ENCODE data around the gene DNAL1. TPM values are rescaled to one million over a fixed set of nuclear protein-coding genes. Genes with fewer than 3 reads are reported as not detected.
"Not testable (repeated sequence)": the region's sequence is repeated elsewhere in the genome, so short reads cannot be mapped to it uniquely, and the experiment has no call there.

DNAL1 gene
- total and polyA plus RNA-seq, 9 donors = 4.1 to 19.9 (median 15.8) TPM

DNA sequence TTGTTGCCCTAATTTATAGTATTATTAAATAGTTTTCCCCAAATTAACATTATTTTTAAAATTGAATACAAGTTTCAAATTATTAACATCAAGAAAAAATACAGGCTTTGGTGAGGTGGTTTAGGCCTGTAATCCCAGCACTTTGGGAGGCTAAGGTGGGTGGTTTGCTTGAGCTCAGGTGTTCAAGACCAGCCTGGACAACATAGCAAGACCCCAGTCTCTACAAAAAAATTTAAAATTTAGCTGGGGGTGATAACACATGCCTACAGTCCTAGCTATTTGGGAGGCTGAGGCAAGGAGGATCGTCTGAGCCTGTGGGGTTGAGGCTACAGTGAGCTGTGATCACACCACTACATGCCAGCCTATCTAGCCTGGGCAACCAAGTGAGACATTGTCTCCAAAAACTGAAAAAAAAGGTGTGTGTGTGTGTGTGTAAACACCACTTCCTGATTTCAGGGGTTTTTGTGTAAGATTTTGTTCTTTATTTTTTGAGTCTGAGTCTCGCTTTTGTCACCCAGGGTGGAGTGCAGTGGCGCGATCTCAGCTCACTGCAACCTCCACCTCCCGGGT, 3.9 kb upstream of the DNAL1 start:
- H3K36me3 ChIP-seq = no peaks in the 10 kb centered on the region
- TF ChIP-seq EP300 (IDR thresholded peaks at IDR 0.05) (no peak), POLR2A (IDR thresholded peaks at IDR 0.05) (no peak)
- TF ChIP-seq, protein P1, sequence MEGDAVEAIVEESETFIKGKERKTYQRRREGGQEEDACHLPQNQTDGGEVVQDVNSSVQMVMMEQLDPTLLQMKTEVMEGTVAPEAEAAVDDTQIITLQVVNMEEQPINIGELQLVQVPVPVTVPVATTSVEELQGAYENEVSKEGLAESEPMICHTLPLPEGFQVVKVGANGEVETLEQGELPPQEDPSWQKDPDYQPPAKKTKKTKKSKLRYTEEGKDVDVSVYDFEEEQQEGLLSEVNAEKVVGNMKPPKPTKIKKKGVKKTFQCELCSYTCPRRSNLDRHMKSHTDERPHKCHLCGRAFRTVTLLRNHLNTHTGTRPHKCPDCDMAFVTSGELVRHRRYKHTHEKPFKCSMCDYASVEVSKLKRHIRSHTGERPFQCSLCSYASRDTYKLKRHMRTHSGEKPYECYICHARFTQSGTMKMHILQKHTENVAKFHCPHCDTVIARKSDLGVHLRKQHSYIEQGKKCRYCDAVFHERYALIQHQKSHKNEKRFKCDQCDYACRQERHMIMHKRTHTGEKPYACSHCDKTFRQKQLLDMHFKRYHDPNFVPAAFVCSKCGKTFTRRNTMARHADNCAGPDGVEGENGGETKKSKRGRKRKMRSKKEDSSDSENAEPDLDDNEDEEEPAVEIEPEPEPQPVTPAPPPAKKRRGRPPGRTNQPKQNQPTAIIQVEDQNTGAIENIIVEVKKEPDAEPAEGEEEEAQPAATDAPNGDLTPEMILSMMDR (IDR thresholded peaks at IDR 0.05) = no peak
- H3K9me3 ChIP-seq = no peaks in the 10 kb centered on the region
- no peaks in the 10 kb centered on the region for H3K27me3 ChIP-seq
- WGBS, 3 donors = 92 to 97% (median 93%) methylated on average over 5 of the region's 5 CpGs
- H3K4me1 ChIP-seq (ENCODE audit: insufficient read depth) = peaks cover 3% of the 10 kb centered on the region
- H3K27ac ChIP-seq = no peak overlapping the region
- intact Hi-C loops (cut with DNase I) = loop anchor here in 1 of 4 donors (10.0 kb wide), 1 partner anchor 74 kb away; the partner anchor contains the start of gene PNMA1
- no peak for DNase-seq
- H3K4me3 ChIP-seq = no peak overlapping the region

DNA sequence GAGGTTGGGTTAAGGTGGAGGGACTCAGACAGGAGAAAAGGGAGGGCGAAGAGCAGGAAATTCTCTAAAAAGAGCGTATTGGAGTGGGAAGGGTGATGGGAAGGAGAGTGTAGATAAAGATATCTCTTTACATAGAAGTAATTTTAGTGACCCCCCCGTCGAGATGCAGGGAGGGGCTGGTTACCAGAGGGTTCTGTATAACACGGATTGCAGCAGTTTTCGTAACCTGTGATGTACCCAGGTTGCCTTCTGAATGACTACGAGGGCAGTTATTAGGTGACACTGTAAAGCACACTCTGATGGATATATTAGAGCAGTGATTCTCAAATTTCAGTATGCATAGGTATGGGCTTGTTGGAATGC, 443 bp downstream of the DNAL1 start:
- no peaks in the 10 kb centered on the region for H3K27me3 ChIP-seq
- TF ChIP-seq EP300 (IDR thresholded peaks at IDR 0.05) = no peak
- no peak for TF ChIP-seq POLR2A (IDR thresholded peaks at IDR 0.05)
- TF ChIP-seq, protein P1 (IDR thresholded peaks at IDR 0.05) = no peak
- peak overlapping the region; percentile 41 for H3K4me3 ChIP-seq
- intact Hi-C loops (cut with DNase I) = loop anchor here in 1 of 4 donors (10.0 kb wide), 1 partner anchor 70 kb away; the partner anchor contains the start of gene PNMA1
- DNase-seq = no peak
- WGBS, 3 donors = 2 to 5% (median 3%) methylated on average over 7 of the region's 7 CpGs
- H3K36me3 ChIP-seq = no peaks in the 10 kb centered on the region
- peaks cover 3% of the 10 kb centered on the region for H3K4me1 ChIP-seq (ENCODE audit: insufficient read depth)
- peak overlapping the region; percentile 1 to 83 for H3K27ac ChIP-seq
- H3K9me3 ChIP-seq = no peaks in the 10 kb centered on the region

DNA sequence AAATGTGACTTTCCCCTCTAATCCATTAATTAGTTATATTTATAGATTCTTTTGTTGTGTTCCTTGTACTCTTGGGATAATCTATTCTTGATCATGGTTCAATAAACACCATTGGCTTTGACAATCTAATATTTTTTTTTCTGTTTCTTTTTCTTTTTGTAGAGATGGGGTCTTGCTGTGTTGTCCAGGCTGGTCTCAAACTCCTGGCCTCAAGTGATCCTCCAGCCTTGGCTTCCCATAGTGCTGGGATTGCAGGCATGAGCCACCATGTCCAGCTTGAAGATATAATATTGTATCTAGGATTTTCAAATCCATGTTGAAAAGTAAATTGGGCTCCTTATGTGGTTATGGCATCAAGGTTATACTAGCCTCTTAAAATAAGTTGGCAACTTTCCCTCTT, 6.2 kb downstream of the DNAL1 start:
- Histone ChIP-seq H3K4me3 (no peak overlapping the region), H3K27ac (no peak overlapping the region), H3K27me3 (no peaks in the 10 kb centered on the region), H3K4me1 (ENCODE audit: insufficient read depth) (no peaks in the 10 kb centered on the region), H3K9me3 (no peaks in the 10 kb centered on the region), H3K36me3 (no peaks in the 10 kb centered on the region)
- intact Hi-C loops (cut with DNase I) = no loop called here
- DNase-seq = no peak
- TF ChIP-seq, protein P1 (IDR thresholded peaks at IDR 0.05) = no peak
- TF ChIP-seq POLR2A (IDR thresholded peaks at IDR 0.05) = no peak
- TF ChIP-seq EP300 (IDR thresholded peaks at IDR 0.05) = no peak

DNA sequence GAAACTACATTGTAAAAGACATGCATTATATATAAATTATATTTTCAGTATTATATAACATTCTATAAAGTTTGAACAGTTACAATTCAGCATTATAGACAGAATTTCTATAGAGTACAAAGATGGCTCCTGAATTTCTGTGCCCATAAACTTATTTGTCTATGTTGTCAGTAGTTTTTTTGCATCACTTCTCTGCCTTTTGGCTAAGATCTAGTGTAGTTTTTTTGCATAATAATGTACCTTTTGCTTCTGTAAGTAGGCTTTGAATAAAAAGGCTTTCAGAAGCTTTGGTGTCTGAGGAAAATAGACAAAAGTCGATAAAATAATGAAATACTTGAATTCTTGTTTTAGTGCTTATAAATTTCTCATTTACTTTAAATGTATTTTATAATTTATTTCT, 11.1 kb downstream of the DNAL1 start:
- Histone ChIP-seq H3K9me3 (no peaks in the 10 kb centered on the region), H3K4me3 (no peak overlapping the region), H3K27me3 (no peaks in the 10 kb centered on the region), H3K4me1 (ENCODE audit: insufficient read depth) (no peaks in the 10 kb centered on the region), H3K27ac (no peak overlapping the region), H3K36me3 (no peaks in the 10 kb centered on the region)
- TF ChIP-seq EP300 (IDR thresholded peaks at IDR 0.05) (no peak), POLR2A (IDR thresholded peaks at IDR 0.05) (no peak)
- TF ChIP-seq, protein P1 (IDR thresholded peaks at IDR 0.05) = no peak
- no peak for DNase-seq
- 93 to 97% (median 94%) methylated on average over 1 of the region's 1 CpG for WGBS, 3 donors
- intact Hi-C loops (cut with DNase I) = no loop called here

DNA sequence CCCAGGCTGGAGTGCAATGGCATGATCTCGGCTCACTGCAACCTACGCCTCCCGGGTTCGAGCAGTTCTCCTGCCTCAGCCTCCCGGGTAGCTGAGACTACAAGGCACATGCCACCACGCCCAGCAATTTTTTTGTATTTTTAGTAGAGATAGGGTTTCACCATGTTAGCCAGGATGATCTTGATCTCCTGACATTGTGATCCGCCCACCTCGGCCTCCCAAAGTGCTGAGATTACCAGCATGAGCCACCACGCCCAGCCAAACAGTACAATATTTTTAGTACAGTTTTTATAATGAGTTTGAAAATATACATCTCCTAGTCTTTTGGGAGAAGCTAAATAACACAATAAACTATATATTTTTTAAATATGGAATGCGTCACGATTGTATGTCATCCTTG, 14.4 kb downstream of the DNAL1 start:
- H3K27me3 ChIP-seq; H3K36me3 ChIP-seq; H3K9me3 ChIP-seq; DNase-seq; H3K4me1 ChIP-seq (ENCODE audit: insufficient read depth); intact Hi-C loops (cut with DNase I); H3K27ac ChIP-seq; H3K4me3 ChIP-seq: not testable (repeated sequence)
- WGBS, 3 donors = 96% methylated on average over 11 of the region's 11 CpGs
